K562 (cell line): ENCODE measurements around the gene RTCB. TPM values are rescaled to one million over a fixed set of nuclear protein-coding genes. Genes with fewer than 3 reads are reported as not detected.

Experiments used
- ATAC-seq: fragments of 200-7000 bp; cut with Tn5 transposase; 3 replicates; pipeline ENCODE4 v1.9.1; 2020; ENCODE audit warnings: moderate library complexity
- BruUV-seq: library from RNA; stranded (reverse); fragments of 400-500 nt; replicated peaks from 2 replicates; lab custom pipeline; 2021; lab: Mats Ljungman, UMichigan
- CTCF ChIA-PET: fragments of 300-600 bp; formaldehyde crosslinking; extraction: SDS; loops from one replicate; lab custom pipeline; 2021; ENCODE audit warnings: low intra/inter-chr PET ratio; lab: Yijun Ruan, JAX
- POLR2A ChIA-PET: fragments of 300-600, 350-650 bp; sonication (Branson Sonifier 250); formaldehyde crosslinking; extraction: SDS; loops from one replicate; lab custom pipeline; 2021; ENCODE audit warnings: antibody characterized with exemption, inconsistent platforms; lab: Yijun Ruan, JAX
- DNase-seq, 4 experiments: peaks; one replicate each; pipeline versions ENCODE4 v3.0.0 to v3.0.0-alpha.2; 2011 to 2018; ENCODE audit warnings: low spot score in 3 of 4, mixed read lengths in 3 of 4; ENCODE audit errors: extremely low read depth in 1 of 4
- FAIRE-seq: peaks from 2 replicates; lab custom pipeline; 2011; peaks lifted over from hg19 to GRCh38; lab: Jason Lieb, UNC
- H2AFZ ChIP-seq: 2 replicates; pipeline ENCODE4 v1.6.0; 2011; ENCODE audit warnings: low read depth, low read length, control low read depth, inconsistent platforms
- H3K27ac ChIP-seq: fragments of 200-600 bp; 3 replicates; pipeline ENCODE4 v1.8.0; 2011; ENCODE audit warnings: low read depth, mild to moderate bottlenecking, control low read depth, inconsistent platforms, low read length, moderate library complexity, mixed read lengths; ENCODE audit errors: extremely low read depth
- H3K27me3 ChIP-seq, 2 experiments: fragments of 300-600 bp in 1 of 2; 2 replicates in 1 of 2; 3 replicates in 1 of 2; pipeline versions ENCODE4 v1.6.0 to v1.8.0; 2011; ENCODE audit warnings: inconsistent platforms in 2 of 2, low read length in 2 of 2, mild to moderate bottlenecking in 1 of 2, mixed read lengths in 1 of 2, moderate library complexity in 1 of 2; ENCODE audit not compliant: control insufficient read depth in 2 of 2, insufficient read depth in 2 of 2
- H3K36me3 ChIP-seq: fragments of 300-600 bp; 3 replicates; pipeline ENCODE4 v1.8.0; 2011; ENCODE audit warnings: mild to moderate bottlenecking, low read length, inconsistent platforms; ENCODE audit not compliant: control insufficient read depth, insufficient read depth
- H3K4me1 ChIP-seq, 2 experiments: fragments of 200-600 bp in 1 of 2; replicated peaks in 1 of 2; 2 replicates in 1 of 2; 3 replicates in 1 of 2; pipeline versions ENCODE4 v1.5.1 to v1.8.0; 2011; ENCODE audit warnings: inconsistent platforms in 2 of 2, low read length in 2 of 2, mild to moderate bottlenecking in 1 of 2, mixed read lengths in 1 of 2, moderate library complexity in 1 of 2; ENCODE audit not compliant: control insufficient read depth in 2 of 2, insufficient read depth in 2 of 2
- H3K4me2 ChIP-seq: 2 replicates; pipeline ENCODE4 v1.6.1; 2011; ENCODE audit warnings: low read length, control low read depth, inconsistent platforms, mixed read lengths; ENCODE audit not compliant: insufficient read depth
- H3K4me3 ChIP-seq: fragments of 200-600 bp; sonication (generic), shearing (Covaris generic); 2 replicates; pipeline ENCODE4 v1.5.1; 2016; ENCODE audit warnings: control low read depth, inconsistent platforms
- H3K79me2 ChIP-seq: fragments of 200-600 bp; 3 replicates; pipeline ENCODE4 v1.8.0; 2011; ENCODE audit warnings: low read length, inconsistent platforms; ENCODE audit not compliant: control insufficient read depth, insufficient read depth
- H3K9ac ChIP-seq, 2 experiments: 2 replicates each; pipeline versions ENCODE4 v1.6.0 to v1.6.1; 2011; ENCODE audit warnings: low read depth in 2 of 2, low read length in 2 of 2, control low read depth in 1 of 2, inconsistent platforms in 1 of 2, mild to moderate bottlenecking in 1 of 2, mixed read lengths in 1 of 2; ENCODE audit not compliant: insufficient read depth in 1 of 2
- H3K9me1 ChIP-seq: one replicate; pipeline ENCODE4 v1.6.0; 2011; ENCODE audit warnings: inconsistent platforms, mild to moderate bottlenecking, low read length, moderate library complexity; ENCODE audit not compliant: control insufficient read depth, insufficient read depth
- H3K9me3 ChIP-seq: replicated peaks from 2 replicates; pipeline ENCODE4 v1.5.1; 2011; ENCODE audit warnings: low read depth, low read length, inconsistent platforms; ENCODE audit not compliant: control insufficient read depth, insufficient read depth
- H4K20me1 ChIP-seq: replicated peaks from 2 replicates; pipeline ENCODE4 v1.6.1; 2011; ENCODE audit warnings: low read length, inconsistent platforms, mixed read lengths; ENCODE audit not compliant: control insufficient read depth, insufficient read depth
- HMG20A ChIP-seq: fragments of 450-650 bp; formaldehyde crosslinking; conservative IDR thresholded peaks from 2 replicates; pipeline ENCODE4 v1.4.0; 2020; ENCODE audit warnings: mild to moderate bottlenecking, mixed read lengths
- HMGN3 ChIP-seq: IDR thresholded peaks from 2 replicates; pipeline ENCODE4 v1.6.1; 2011; ENCODE audit warnings: borderline replicate concordance, low read depth, mild to moderate bottlenecking, mixed read lengths, low read length; ENCODE audit not compliant: insufficient read length; ENCODE audit errors: extremely low read depth
- NFIC ChIP-seq: fragments of 450-650 bp; IDR thresholded peaks from 2 replicates; pipeline ENCODE4 v1.6.1; 2017; ENCODE audit warnings: mild to moderate bottlenecking, inconsistent platforms
- RHOXF2B ChIP-seq: fragments of 250-450 bp; sonication (Bioruptor Pico); conservative IDR thresholded peaks from 2 replicates; pipeline ENCODE4 v1.5.1; 2021
- TAF1 ChIP-seq: IDR thresholded peaks from 2 replicates; pipeline ENCODE4 v1.6.1; 2011; ENCODE audit warnings: mild to moderate bottlenecking, low read length, moderate library complexity; ENCODE audit not compliant: insufficient read depth, control insufficient read depth, severe bottlenecking; ENCODE audit errors: extremely low read depth
- ZBTB7A ChIP-seq: IDR thresholded peaks from 2 replicates; pipeline ENCODE4 v1.6.1; 2011; ENCODE audit warnings: low read depth, mild to moderate bottlenecking, low read length, moderate library complexity, borderline replicate concordance; ENCODE audit not compliant: control insufficient read depth
- ZNF12 ChIP-seq: sonication (generic); formaldehyde crosslinking; IDR thresholded peaks from 2 replicates; pipeline ENCODE4 v1.4.0; 2020; ENCODE audit warnings: mild to moderate bottlenecking, missing genetic modification reagents
- WGBS: fragments of 100-300 bp; shearing (Covaris generic); methylation state at CpG from one replicate; pipeline ENCODE4 v1.1.6; 2016; ENCODE audit warnings: low coverage, mixed read lengths; ENCODE audit not compliant: insufficient coverage; ENCODE audit errors: missing lambda C conversion rate; 5-methylcytosine and 5-hydroxymethylcytosine counted together
- in situ Hi-C: fragments of 300-500 bp; cut with MboI; formaldehyde crosslinking; loops from 4 replicates; pipeline ENCODE4 v1.15.0; 2018; ENCODE audit warnings: inconsistent platforms, mixed read lengths
- intact Hi-C: fragments of 100-400 bp; cut with micrococcal nuclease; formaldehyde crosslinking; loops from 2 replicates; pipeline ENCODE4 v1.14.2; 2022
- polyA plus RNA-seq, 8 experiments: library from polyadenylated mRNA; depleted of rRNA in 4 of 8; stranded (reverse) in 5 of 8; unstranded in 3 of 8; fragments of >200 nt; fragmentation: Nextera tagmentation in 2 of 8; fragmentation: Illumina TruSeq in 1 of 8; extraction: Ambion mirVana in 2 of 8; extraction: Trizol in 1 of 8; gene quantifications; 2 replicates each; pipeline versions ENCODE4 v1.2.1 to v1.2.3, GENCODE V29; 2011 to 2014; ENCODE audit warnings: inconsistent platforms in 1 of 8, missing spikeins in 1 of 8
- total RNA-seq, 7 experiments: library from RNA; depleted of rRNA in 6 of 7; stranded (reverse); fragments of >200 nt in 6 of 7; fragmentation: Illumina TruSeq in 2 of 7; extraction: Trizol in 2 of 7; gene quantifications; 2 replicates each; pipeline versions ENCODE4 v1.2.1 to v1.2.3, GENCODE V29; 2011 to 2021; ENCODE audit warnings: low replicate concordance in 1 of 7
- TF ChIP-seq, protein P1 (sequence below), 2 experiments: IDR thresholded peaks; 2 replicates each; pipeline ENCODE4 v1.6.1; 2011; ENCODE audit warnings: borderline replicate concordance in 1 of 2, control low read depth in 1 of 2, low read depth in 1 of 2, low read length in 1 of 2, mild to moderate bottlenecking in 1 of 2, mixed read lengths in 1 of 2, moderate library complexity in 1 of 2; ENCODE audit not compliant: insufficient read depth in 1 of 2, insufficient read length in 1 of 2, poor library complexity in 1 of 2, severe bottlenecking in 1 of 2; ENCODE audit errors: extremely low read depth in 1 of 2
- TF ChIP-seq, protein P2 (sequence below): sonication (generic); formaldehyde crosslinking; IDR thresholded peaks from 2 replicates; pipeline ENCODE4 v1.8.0; 2023; ENCODE audit warnings: missing genetic modification reagents, mild to moderate bottlenecking, borderline replicate concordance

Gene RTCB
- total and polyA plus RNA-seq, 9 of the 15 experiments (the other 6 are each of a cell fraction or from before 2014, with no cell fraction given) = 80.3 to 269 (median 92.3) TPM

DNA sequence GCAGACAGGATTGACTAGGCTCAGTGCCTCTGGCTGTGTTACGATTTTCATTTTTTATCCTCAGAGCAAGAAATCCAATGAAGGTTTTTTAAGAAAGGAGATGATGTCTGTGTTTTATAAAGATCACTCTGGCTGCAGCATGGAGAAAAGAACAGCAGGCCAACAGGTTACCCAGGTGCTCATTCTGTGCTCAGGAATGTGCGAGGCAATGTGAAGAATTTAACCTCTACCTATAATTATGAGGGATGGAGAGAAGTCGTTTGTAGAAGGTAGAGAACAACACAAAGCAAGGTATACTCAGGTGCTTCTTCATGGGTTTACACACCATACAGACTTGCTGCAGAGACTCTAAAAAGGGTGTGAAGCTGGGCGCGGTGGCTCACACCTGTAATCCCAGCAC lies 10.0 kb upstream of the RTCB start:
- DNase-seq = no peak
- Histone ChIP-seq H3K79me2 (no peaks in the 10 kb centered on the region), H3K4me3 (no peak overlapping the region), H3K27ac (no peak overlapping the region), H3K9me1 (no peaks in the 10 kb centered on the region), H3K9ac (no peak overlapping the region; a peak in 1 of 4 replicates), H4K20me1 (no peaks in the 10 kb centered on the region), H3K4me1 (no peaks in the 10 kb centered on the region), H3K36me3 (no peaks in the 10 kb centered on the region), H2AFZ (no peak overlapping the region), H3K9me3 (no peaks in the 10 kb centered on the region)
- no TSS peak for BruUV-seq
- in situ Hi-C loops = no loop called here
- intact Hi-C loops = no loop called here
- POLR2A ChIA-PET = interaction anchor here (0.5 to 1.1 kb wide), 2 partner anchors 10 to 867 kb away, joined by 3 read pairs; partner anchors contain the start of gene RTCB
- FAIRE-seq = no peak
- ATAC-seq = no peak
- WGBS = 0% methylated on average over 5 of the region's 5 CpGs
- CTCF ChIA-PET = no interaction called here
- TF ChIP-seq, protein P1, sequence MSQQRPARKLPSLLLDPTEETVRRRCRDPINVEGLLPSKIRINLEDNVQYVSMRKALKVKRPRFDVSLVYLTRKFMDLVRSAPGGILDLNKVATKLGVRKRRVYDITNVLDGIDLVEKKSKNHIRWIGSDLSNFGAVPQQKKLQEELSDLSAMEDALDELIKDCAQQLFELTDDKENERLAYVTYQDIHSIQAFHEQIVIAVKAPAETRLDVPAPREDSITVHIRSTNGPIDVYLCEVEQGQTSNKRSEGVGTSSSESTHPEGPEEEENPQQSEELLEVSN (IDR thresholded peaks at IDR 0.05; ENCODE audit: borderline replicate concordance in 1 of 2, extremely low read depth in 1 of 2, insufficient read depth in 1 of 2, insufficient read length in 1 of 2, low read depth in 1 of 2, low read length in 1 of 2, poor library complexity in 1 of 2, severe bottlenecking in 1 of 2) = no peak
- TF ChIP-seq, protein P2, sequence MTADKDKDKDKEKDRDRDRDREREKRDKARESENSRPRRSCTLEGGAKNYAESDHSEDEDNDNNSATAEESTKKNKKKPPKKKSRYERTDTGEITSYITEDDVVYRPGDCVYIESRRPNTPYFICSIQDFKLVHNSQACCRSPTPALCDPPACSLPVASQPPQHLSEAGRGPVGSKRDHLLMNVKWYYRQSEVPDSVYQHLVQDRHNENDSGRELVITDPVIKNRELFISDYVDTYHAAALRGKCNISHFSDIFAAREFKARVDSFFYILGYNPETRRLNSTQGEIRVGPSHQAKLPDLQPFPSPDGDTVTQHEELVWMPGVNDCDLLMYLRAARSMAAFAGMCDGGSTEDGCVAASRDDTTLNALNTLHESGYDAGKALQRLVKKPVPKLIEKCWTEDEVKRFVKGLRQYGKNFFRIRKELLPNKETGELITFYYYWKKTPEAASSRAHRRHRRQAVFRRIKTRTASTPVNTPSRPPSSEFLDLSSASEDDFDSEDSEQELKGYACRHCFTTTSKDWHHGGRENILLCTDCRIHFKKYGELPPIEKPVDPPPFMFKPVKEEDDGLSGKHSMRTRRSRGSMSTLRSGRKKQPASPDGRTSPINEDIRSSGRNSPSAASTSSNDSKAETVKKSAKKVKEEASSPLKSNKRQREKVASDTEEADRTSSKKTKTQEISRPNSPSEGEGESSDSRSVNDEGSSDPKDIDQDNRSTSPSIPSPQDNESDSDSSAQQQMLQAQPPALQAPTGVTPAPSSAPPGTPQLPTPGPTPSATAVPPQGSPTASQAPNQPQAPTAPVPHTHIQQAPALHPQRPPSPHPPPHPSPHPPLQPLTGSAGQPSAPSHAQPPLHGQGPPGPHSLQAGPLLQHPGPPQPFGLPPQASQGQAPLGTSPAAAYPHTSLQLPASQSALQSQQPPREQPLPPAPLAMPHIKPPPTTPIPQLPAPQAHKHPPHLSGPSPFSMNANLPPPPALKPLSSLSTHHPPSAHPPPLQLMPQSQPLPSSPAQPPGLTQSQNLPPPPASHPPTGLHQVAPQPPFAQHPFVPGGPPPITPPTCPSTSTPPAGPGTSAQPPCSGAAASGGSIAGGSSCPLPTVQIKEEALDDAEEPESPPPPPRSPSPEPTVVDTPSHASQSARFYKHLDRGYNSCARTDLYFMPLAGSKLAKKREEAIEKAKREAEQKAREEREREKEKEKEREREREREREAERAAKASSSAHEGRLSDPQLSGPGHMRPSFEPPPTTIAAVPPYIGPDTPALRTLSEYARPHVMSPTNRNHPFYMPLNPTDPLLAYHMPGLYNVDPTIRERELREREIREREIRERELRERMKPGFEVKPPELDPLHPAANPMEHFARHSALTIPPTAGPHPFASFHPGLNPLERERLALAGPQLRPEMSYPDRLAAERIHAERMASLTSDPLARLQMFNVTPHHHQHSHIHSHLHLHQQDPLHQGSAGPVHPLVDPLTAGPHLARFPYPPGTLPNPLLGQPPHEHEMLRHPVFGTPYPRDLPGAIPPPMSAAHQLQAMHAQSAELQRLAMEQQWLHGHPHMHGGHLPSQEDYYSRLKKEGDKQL (CRISPR knock-in tag) = no peak
- no peak for TF ChIP-seq NFIC
- TF ChIP-seq RHOXF2B (CRISPR knock-in tag) = no peak
- no peak for TF ChIP-seq TAF1
- TF ChIP-seq ZBTB7A = no peak
- no peak for TF ChIP-seq HMGN3
- no peak for TF ChIP-seq ZNF12 (CRISPR knock-in tag)
- no peak for TF ChIP-seq HMG20A (CRISPR knock-in tag)
- TF ChIP-seq, all 486 proteins: peak for 0
- peaks cover 4 to 9% of the 10 kb centered on the region in 2 experiments; a peak in 3 of 5 replicates for H3K27me3 ChIP-seq
- H3K4me2 ChIP-seq = no peak overlapping the region
